GM13977 (cell line): ENCODE measurements around the gene SHANK2.

Experiments
- DNase-seq: peaks from one replicate; pipeline ENCODE4 v3.0.0; 2012; ENCODE audit warnings: low spot score
- in situ Hi-C: fragments of 300-500 bp; cut with MboI; formaldehyde crosslinking; loops from one replicate; pipeline ENCODE4 v1.12.0; 2022; ENCODE audit warnings: low sequenced_read_pairs, low pct_unique_long_range_greater_than_20kb, mixed read lengths, inconsistent platforms; ENCODE audit not compliant: unreplicated experiment
- TF ChIP-seq, protein P1 (sequence below): IDR thresholded peaks from 2 replicates; pipeline ENCODE4 v1.5.1; 2012; ENCODE audit warnings: mild to moderate bottlenecking, control low read depth; ENCODE audit not compliant: insufficient read depth; ENCODE audit errors: extremely low read depth, missing control alignments

SHANK2 gene

DNA sequence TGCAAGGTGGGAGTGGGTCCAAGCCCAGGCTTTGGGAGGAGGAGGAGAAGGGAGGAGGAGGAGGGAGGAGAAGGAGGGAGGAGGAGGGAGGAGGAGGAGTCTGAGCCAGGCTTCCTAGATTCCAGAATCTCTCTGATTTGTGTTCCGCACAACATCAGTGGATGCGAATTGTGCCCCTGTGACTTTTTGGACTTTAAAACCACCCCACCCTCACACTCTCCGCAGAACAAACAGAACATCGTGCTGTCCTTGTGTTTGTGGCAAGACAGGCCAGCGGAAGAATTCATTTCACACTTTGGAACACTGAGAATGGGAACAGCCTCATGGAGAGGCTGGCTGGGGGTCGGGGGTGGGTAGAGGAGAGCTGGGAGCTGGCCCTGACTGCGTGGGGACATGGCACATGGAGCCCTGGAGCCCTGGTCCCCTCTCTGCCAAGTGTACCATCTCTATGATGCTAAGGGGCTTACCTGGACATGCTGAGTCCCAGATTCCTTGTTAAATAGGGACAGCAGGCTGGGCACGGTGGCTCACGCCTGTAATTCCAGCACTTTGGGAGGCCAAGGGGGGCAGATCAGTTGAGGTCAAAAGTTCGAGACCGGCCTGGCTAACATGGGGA is 16.4 kb upstream of the SHANK2 start:
- in situ Hi-C loops: no loop called here
- TF ChIP-seq, protein P1, sequence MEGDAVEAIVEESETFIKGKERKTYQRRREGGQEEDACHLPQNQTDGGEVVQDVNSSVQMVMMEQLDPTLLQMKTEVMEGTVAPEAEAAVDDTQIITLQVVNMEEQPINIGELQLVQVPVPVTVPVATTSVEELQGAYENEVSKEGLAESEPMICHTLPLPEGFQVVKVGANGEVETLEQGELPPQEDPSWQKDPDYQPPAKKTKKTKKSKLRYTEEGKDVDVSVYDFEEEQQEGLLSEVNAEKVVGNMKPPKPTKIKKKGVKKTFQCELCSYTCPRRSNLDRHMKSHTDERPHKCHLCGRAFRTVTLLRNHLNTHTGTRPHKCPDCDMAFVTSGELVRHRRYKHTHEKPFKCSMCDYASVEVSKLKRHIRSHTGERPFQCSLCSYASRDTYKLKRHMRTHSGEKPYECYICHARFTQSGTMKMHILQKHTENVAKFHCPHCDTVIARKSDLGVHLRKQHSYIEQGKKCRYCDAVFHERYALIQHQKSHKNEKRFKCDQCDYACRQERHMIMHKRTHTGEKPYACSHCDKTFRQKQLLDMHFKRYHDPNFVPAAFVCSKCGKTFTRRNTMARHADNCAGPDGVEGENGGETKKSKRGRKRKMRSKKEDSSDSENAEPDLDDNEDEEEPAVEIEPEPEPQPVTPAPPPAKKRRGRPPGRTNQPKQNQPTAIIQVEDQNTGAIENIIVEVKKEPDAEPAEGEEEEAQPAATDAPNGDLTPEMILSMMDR: no peak
- no peak for DNase-seq

DNA sequence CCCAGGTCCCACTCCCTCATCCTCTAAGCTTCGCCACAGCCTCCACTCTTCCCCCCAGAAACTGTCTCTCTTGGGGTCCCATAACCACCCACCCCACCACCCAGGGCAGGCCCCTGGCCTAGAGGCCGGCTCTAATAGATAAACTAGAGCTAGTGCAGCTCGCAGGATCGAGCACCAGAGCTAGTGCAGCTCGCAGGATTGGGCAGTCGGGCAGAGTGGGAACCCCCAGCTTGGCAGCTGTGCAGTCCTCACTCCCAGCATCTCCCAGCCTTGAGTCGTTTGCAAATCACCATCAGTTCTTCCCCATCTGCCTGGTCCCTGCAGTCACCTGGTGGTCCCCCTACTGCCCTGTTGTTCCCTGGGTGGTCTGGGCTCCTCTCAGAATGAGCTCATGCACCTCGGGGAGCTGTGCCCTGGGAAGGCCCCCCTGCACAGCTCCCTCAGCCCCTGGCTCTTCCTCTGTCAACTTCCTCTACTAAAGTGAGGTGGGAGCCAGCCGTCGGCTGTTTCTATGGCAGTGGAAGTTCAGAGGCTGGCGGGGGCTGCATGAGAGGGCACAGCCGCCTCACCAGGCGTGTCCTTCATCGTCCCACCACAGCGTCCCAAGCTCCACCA is 15.5 kb upstream of the SHANK2 start:
- in situ Hi-C loops: no loop called here
- no peak for DNase-seq
- TF ChIP-seq, protein P1: no peak

DNA sequence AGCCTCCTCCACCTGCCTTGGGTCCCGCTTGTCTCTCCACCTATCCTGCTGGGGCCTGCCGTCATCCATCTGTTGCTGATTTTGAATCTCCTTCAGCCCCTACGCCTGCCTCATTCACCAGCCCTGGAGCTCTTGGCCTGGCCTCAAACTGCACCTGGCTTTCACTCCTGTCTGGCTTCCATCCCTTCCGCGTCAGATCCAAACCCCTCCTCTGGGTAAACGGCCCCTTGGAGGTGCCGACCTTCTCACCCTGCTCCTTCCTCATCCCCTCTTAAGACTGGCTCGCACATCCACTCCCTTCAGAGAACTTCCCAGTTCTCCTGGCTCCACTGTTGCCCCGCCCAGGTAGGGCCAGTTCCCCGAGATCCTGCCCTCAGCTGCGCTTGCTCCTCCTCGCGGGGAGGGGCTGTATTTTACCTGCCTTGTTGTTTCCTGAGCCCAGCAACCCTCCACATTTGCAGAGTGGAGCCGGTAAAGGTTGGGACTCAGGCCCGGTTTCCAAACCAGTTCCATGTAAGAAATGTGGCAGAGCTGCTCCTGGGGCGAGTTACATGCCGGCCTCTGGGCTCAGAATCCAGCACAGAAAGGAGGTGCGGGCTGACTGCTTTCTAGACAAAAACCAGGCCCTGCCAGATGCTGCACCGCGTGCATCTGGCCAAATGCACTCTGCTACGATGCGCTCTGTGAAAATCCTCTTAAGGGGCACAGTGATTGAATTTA is 13.9 kb upstream of the SHANK2 start:
- in situ Hi-C loops: no loop called here
- TF ChIP-seq, protein P1: no peak
- no peak for DNase-seq

DNA sequence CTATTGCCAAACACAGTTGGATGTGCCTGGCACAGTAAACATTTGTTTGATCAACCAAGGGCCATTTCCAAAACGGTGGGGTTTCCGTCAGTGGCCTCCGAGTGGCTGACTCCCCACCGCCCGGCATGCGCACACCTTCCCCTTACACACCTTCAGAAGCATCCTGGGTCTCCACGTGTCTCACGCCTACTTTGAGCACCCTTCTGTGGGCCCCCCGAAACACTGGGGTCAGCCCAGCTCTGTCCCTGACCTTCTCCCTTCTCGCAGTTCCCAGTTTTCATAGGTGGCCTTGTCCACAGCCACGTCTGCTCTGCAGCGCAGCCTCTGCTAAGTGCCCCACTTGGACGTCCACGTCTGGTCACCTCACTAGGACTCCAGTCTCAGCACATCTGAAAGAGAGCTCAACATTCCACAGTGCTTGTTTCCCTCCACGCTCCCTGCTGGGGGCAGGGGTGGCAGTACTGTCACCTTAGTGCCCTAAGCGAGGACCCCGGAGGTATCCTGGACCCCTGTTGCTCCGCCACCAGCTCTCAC is 13.2 kb upstream of the SHANK2 start:
- TF ChIP-seq, protein P1: no peak
- in situ Hi-C loops: no loop called here
- DNase-seq: no peak

- in situ Hi-C loops: no loop called here
- DNase-seq: no peak
- TF ChIP-seq, protein P1: no peak
Observed at GRCh38 chr11:71263386-71263785, 11.0 kb upstream of the SHANK2 start.

DNA sequence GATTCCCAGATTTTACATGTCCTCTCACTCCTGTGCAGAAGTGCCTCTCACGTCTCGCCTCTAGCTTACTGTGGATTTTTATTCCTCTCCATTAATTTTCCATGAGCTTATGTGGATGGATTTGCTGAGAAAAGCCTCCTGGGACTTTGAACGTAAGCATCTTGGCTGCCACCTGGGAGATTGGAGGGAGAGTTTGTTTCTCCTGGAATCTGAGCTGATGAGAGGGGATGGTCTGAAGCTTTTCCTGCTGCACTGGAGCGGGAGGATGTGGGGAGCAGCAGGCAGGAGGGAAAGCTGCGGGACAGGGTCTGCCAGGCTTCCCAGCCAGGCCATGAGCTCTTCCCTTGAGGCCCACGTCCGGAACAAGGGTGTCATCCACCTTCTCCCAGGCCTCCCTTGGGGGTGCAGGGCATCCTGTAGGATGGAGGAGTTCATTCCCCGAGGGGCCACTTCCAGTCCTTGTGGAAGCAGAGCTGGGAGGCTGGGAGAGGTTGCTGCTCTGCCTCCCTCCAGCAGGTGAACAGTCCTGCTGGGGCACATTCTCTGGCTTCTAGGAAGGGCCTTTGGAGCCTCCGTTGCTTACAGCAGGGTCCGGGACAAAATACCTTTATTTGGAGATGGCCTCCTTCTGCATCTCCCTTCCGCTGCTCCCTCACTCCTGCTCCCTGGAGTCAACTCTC is 3.6 kb upstream of the SHANK2 start:
- in situ Hi-C loops: no loop called here
- TF ChIP-seq, protein P1: no peak
- no peak for DNase-seq
